PFSK-1 (cell line): ENCODE measurements around the gene SDHAF1.

Source experiments
- POLR2AphosphoS5 ChIP-seq: IDR thresholded peaks from 2 replicates; pipeline ENCODE4 v1.6.1; 2012; ENCODE audit warnings: low read depth, mild to moderate bottlenecking, control low read depth, low read length, moderate library complexity
- REST ChIP-seq, 2 experiments: IDR thresholded peaks; 2 replicates each; pipeline versions ENCODE4 v1.6.1 to v1.8.0; 2011 to 2012; ENCODE audit warnings: low read depth in 2 of 2, low read length in 2 of 2, control low read depth in 1 of 2, inconsistent platforms in 1 of 2, mild to moderate bottlenecking in 1 of 2, moderate library complexity in 1 of 2; ENCODE audit not compliant: insufficient read depth in 1 of 2
- SIN3A ChIP-seq: IDR thresholded peaks from 2 replicates; pipeline ENCODE4 v1.6.1; 2012; ENCODE audit warnings: mild to moderate bottlenecking, low read length, moderate library complexity, borderline replicate concordance; ENCODE audit not compliant: insufficient read depth
- TAF1 ChIP-seq: IDR thresholded peaks from 2 replicates; pipeline ENCODE4 v1.6.1; 2012; ENCODE audit warnings: low read length, control low read depth, borderline replicate concordance; ENCODE audit not compliant: insufficient read depth

GRCh38 chr19:35959040-35959967 lies 35.7 kb upstream of the SDHAF1 start:
- TF ChIP-seq REST (IDR thresholded peaks at IDR 0.05; ENCODE audit: insufficient read depth in 1 of 2, low read depth in 2 of 2, low read length in 2 of 2): no peak
- no peak for TF ChIP-seq POLR2AphosphoS5
- TF ChIP-seq SIN3A: no peak
- no peak for TF ChIP-seq TAF1
